Thyroid gland (tissue), 4 donors: ENCODE data around the gene CYP24A1.

ENCODE experiments used
- POLR2A ChIP-seq, 2 donors: fragments of 450-650 bp; IDR thresholded peaks; one replicate each; pipeline ENCODE4 v1.6.1; 2017; ENCODE audit warnings: antibody characterized with exemption in 2 of 2, mild to moderate bottlenecking in 2 of 2, moderate library complexity in 1 of 2
- TF ChIP-seq, protein P1 (sequence below), 6 experiments: fragments of 200-600 bp in 3 of 6; fragments of 450-650 bp in 3 of 6; sonication (generic) in 3 of 6; IDR thresholded peaks; one replicate each; pipeline ENCODE4 v1.5.1; 2016 to 2019; ENCODE audit warnings: antibody characterized with exemption in 6 of 6, mild to moderate bottlenecking in 2 of 6, inconsistent platforms in 1 of 6, moderate library complexity in 1 of 6

DNA sequence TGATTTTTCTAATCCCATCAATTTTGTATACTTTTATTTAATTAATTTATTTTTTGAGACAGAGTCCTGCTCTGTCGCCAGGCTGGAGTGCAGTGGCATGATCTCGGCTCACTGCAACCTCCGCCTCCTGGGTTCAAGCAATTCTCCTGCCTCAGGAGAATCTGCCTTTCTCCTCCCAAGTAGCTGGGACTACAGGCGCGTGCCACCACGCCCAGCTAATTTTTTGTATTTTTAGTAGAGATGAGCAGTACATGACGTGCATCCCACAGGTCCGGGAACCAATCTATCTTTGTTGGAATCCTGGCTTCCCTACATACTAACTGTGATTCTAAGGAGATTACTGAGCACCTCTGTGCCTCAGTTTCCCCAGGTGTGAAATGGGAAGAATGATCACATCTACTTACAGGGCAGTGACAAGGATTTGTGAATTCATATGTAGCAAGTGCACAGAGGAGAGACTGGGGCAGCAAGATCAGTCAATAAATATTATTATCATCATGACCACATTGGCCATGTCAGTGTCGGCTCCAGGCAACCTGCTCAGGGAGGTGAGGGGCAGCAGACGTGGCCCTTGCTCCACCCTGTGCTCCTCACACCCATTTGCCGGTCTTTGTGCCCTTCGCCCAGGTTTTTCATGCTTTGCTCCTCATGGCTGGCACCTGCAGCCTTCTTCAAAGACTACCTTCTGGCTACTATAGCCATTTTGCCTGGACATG lies 22.1 kb downstream of the CYP24A1 start:
- TF ChIP-seq, protein P1, sequence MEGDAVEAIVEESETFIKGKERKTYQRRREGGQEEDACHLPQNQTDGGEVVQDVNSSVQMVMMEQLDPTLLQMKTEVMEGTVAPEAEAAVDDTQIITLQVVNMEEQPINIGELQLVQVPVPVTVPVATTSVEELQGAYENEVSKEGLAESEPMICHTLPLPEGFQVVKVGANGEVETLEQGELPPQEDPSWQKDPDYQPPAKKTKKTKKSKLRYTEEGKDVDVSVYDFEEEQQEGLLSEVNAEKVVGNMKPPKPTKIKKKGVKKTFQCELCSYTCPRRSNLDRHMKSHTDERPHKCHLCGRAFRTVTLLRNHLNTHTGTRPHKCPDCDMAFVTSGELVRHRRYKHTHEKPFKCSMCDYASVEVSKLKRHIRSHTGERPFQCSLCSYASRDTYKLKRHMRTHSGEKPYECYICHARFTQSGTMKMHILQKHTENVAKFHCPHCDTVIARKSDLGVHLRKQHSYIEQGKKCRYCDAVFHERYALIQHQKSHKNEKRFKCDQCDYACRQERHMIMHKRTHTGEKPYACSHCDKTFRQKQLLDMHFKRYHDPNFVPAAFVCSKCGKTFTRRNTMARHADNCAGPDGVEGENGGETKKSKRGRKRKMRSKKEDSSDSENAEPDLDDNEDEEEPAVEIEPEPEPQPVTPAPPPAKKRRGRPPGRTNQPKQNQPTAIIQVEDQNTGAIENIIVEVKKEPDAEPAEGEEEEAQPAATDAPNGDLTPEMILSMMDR (IDR thresholded peaks at IDR 0.05): no peak
- TF ChIP-seq POLR2A (IDR thresholded peaks at IDR 0.05): no peak
